Measurements from ENCODE around the gene PRKD3.

The PRKD3 gene

GRCh38 chr2:37287966-37288365 lies 36.7 kb downstream of the PRKD3 start:
- peak in 1 of 2 experiments; percentile 54 for DNase-seq (ENCODE audit: low read depth in 1 of 2, low spot score in 1 of 2)

GRCh38 chr2:37284381-37284780 lies 40.3 kb downstream of the PRKD3 start:
- Histone ChIP-seq H3K4me3 (replicated peaks; ENCODE audit: insufficient read depth, low read length) (no peak overlapping the region), H3K27me3 (ENCODE audit: insufficient read depth, poor library complexity, severe bottlenecking) (no peaks in the 10 kb centered on the region), H3K27ac (replicated peaks) (no peak overlapping the region)
- TF ChIP-seq REST (IDR thresholded peaks at IDR 0.05; ENCODE audit: insufficient replicate concordance, low read depth) (no peak), CTCF (IDR thresholded peaks at IDR 0.05; ENCODE audit: insufficient read depth, low read length) (no peak), POLR2AphosphoS5 (IDR thresholded peaks at IDR 0.05; ENCODE audit: low read depth) (no peak), GABPA (IDR thresholded peaks at IDR 0.05; ENCODE audit: low read depth) (no peak), SPI1 (IDR thresholded peaks at IDR 0.05; ENCODE audit: borderline replicate concordance, low read depth) (no peak)
- DNase-seq (ENCODE audit: low read depth in 1 of 2, low spot score in 1 of 2): no peak

More at GRCh38 chr2:37287966-37288365, 36.7 kb downstream of the PRKD3 start:
- H3K4me3 ChIP-seq (replicated peaks; ENCODE audit: insufficient read depth, low read length): no peak overlapping the region
- H3K27me3 ChIP-seq (ENCODE audit: insufficient read depth, poor library complexity, severe bottlenecking): no peaks in the 10 kb centered on the region
- H3K27ac ChIP-seq (replicated peaks): no peak overlapping the region
- TF ChIP-seq CTCF (IDR thresholded peaks at IDR 0.05; ENCODE audit: insufficient read depth, low read length): no peak
- TF ChIP-seq POLR2AphosphoS5 (IDR thresholded peaks at IDR 0.05; ENCODE audit: low read depth): no peak

- Histone ChIP-seq H3K4me3 (replicated peaks; ENCODE audit: insufficient read depth, low read length) (no peak overlapping the region), H3K27ac (replicated peaks) (no peak overlapping the region), H3K27me3 (ENCODE audit: insufficient read depth, poor library complexity, severe bottlenecking) (no peaks in the 10 kb centered on the region)
- TF ChIP-seq CTCF (IDR thresholded peaks at IDR 0.05; ENCODE audit: insufficient read depth, low read length) (no peak), GABPA (IDR thresholded peaks at IDR 0.05; ENCODE audit: low read depth) (no peak), POLR2AphosphoS5 (IDR thresholded peaks at IDR 0.05; ENCODE audit: low read depth) (no peak), REST (IDR thresholded peaks at IDR 0.05; ENCODE audit: insufficient replicate concordance, low read depth) (no peak), SPI1 (IDR thresholded peaks at IDR 0.05; ENCODE audit: borderline replicate concordance, low read depth) (no peak)
- DNase-seq (ENCODE audit: low read depth in 1 of 2, low spot score in 1 of 2): no peak
These were observed 41.4 kb downstream of the PRKD3 start for GRCh38 chr2:37283207-37283606.

- Histone ChIP-seq H3K27ac (replicated peaks) (no peak overlapping the region), H3K27me3 (ENCODE audit: insufficient read depth, poor library complexity, severe bottlenecking) (no peaks in the 10 kb centered on the region), H3K4me3 (replicated peaks; ENCODE audit: insufficient read depth, low read length) (no peak overlapping the region)
- DNase-seq (ENCODE audit: low read depth in 1 of 2, low spot score in 1 of 2): no peak
- TF ChIP-seq CTCF (IDR thresholded peaks at IDR 0.05; ENCODE audit: insufficient read depth, low read length): no peak
- TF ChIP-seq POLR2AphosphoS5 (IDR thresholded peaks at IDR 0.05; ENCODE audit: low read depth): no peak
- no peak for TF ChIP-seq REST (IDR thresholded peaks at IDR 0.05; ENCODE audit: insufficient replicate concordance, low read depth)
- no peak for TF ChIP-seq SPI1 (IDR thresholded peaks at IDR 0.05; ENCODE audit: borderline replicate concordance, low read depth)
- TF ChIP-seq GABPA (IDR thresholded peaks at IDR 0.05; ENCODE audit: low read depth): no peak
These were observed 41.9 kb downstream of the PRKD3 start for GRCh38 chr2:37282746-37283145.

Measured in HL-60 (cell line).